SK-N-SH (cell line): Measurements from ENCODE around the gene FBXO4. TPM values are rescaled to one million over a fixed set of nuclear protein-coding genes. Genes with fewer than 3 reads are reported as not detected.

Experiments used
- CTCF ChIA-PET: fragments of 300-600, 350-600 bp; formaldehyde crosslinking; extraction: SDS; loops from one replicate; lab custom pipeline; 2021; lab: Yijun Ruan, JAX
- POLR2A ChIA-PET: fragments of 350-600 bp; sonication (Branson Sonifier 250); formaldehyde crosslinking; extraction: SDS; loops from one replicate; lab custom pipeline; 2020; ENCODE audit warnings: antibody characterized with exemption, inconsistent platforms; lab: Yijun Ruan, JAX
- DNase-seq: peaks from one replicate; pipeline ENCODE4 v3.0.0; 2012
- H2AFZ ChIP-seq: fragments of 200-600 bp; sonication (generic); 2 replicates; pipeline ENCODE4 v1.8.1; 2016; ENCODE audit warnings: antibody characterized with exemption, mild to moderate bottlenecking, low read depth
- H3F3A ChIP-seq: fragments of 200-600 bp; sonication (generic); replicated peaks from 2 replicates; pipeline ENCODE3; 2016; ENCODE audit warnings: antibody characterized with exemption, mild to moderate bottlenecking; ENCODE audit not compliant: insufficient read depth
- H3K27ac ChIP-seq, 2 experiments: fragments of 200-500 bp in 1 of 2; fragments of 200-600 bp in 1 of 2; sonication (Bioruptor generic) in 1 of 2; sonication (generic), shearing (Covaris generic) in 1 of 2; 2 replicates each; pipeline versions ENCODE4 v1.5.1 to v1.6.1; 2014 to 2016; ENCODE audit warnings: low read depth in 2 of 2, inconsistent platforms in 1 of 2, low read length in 1 of 2, mild to moderate bottlenecking in 1 of 2, mixed read lengths in 1 of 2
- H3K27me3 ChIP-seq: fragments of 200-600 bp; sonication (generic), shearing (Covaris generic); 2 replicates; pipeline ENCODE4 v1.6.1; 2016; ENCODE audit warnings: mixed run types; ENCODE audit not compliant: insufficient read depth
- H3K36me3 ChIP-seq, 2 experiments: fragments of 200-500 bp in 1 of 2; fragments of 200-600 bp in 1 of 2; sonication (Bioruptor generic) in 1 of 2; sonication (generic) in 1 of 2; replicated peaks in 1 of 2; 2 replicates each; pipeline versions ENCODE3 to v1.5.1; 2014 to 2016; ENCODE audit warnings: low read length in 1 of 2, mild to moderate bottlenecking in 1 of 2; ENCODE audit not compliant: insufficient read depth in 2 of 2, control insufficient read depth in 1 of 2
- H3K4me1 ChIP-seq, 2 experiments: fragments of 200-500 bp in 1 of 2; fragments of 200-600 bp in 1 of 2; sonication (Bioruptor generic) in 1 of 2; sonication (generic), shearing (Covaris generic) in 1 of 2; 2 replicates each; pipeline versions ENCODE4 v1.5.1 to v1.6.1; 2014 to 2016; ENCODE audit warnings: low read depth in 1 of 2, low read length in 1 of 2, mixed run types in 1 of 2; ENCODE audit not compliant: insufficient read depth in 2 of 2, control insufficient read depth in 1 of 2
- H3K4me2 ChIP-seq: fragments of 200-600 bp; sonication (generic), shearing (Covaris generic); 2 replicates; pipeline ENCODE4 v1.6.1; 2017; ENCODE audit warnings: mixed run types
- H3K4me3 ChIP-seq, 2 experiments: fragments of 200-500 bp in 1 of 2; fragments of 200-600 bp in 1 of 2; sonication (Bioruptor generic) in 1 of 2; sonication (generic), shearing (Covaris generic) in 1 of 2; 2 replicates each; pipeline versions ENCODE4 v1.5.1 to v1.8.1; 2014 to 2016; ENCODE audit warnings: low read depth in 2 of 2, inconsistent platforms in 1 of 2, low read length in 1 of 2, mild to moderate bottlenecking in 1 of 2, mixed read lengths in 1 of 2, moderate library complexity in 1 of 2
- H3K79me2 ChIP-seq: fragments of 200-600 bp; sonication (generic); 2 replicates; pipeline ENCODE4 v1.8.1; 2017; ENCODE audit warnings: mild to moderate bottlenecking; ENCODE audit not compliant: insufficient read depth
- H3K9ac ChIP-seq: fragments of 200-600 bp; sonication (generic); 2 replicates; pipeline ENCODE4 v1.6.1; 2017; ENCODE audit warnings: mixed run types
- H3K9me2 ChIP-seq: fragments of 200-600 bp; sonication (generic); 2 replicates; pipeline ENCODE4 v1.6.1; 2017; ENCODE audit warnings: mixed run types
- H3K9me3 ChIP-seq: fragments of 200-600 bp; sonication (generic); 2 replicates; pipeline ENCODE4 v1.6.1; 2017; ENCODE audit warnings: mixed run types, mild to moderate bottlenecking, moderate library complexity
- H4K20me1 ChIP-seq: fragments of 200-600 bp; sonication (generic); 2 replicates; pipeline ENCODE4 v1.6.1; 2017; ENCODE audit warnings: mild to moderate bottlenecking, mixed run types; ENCODE audit not compliant: insufficient read depth
- CTCF ChIP-seq: fragments of 200-600 bp; sonication (generic); IDR thresholded peaks from 2 replicates; pipeline ENCODE4 v1.6.1; 2017; ENCODE audit warnings: antibody characterized with exemption, mild to moderate bottlenecking, moderate library complexity
- GATA2 ChIP-seq: sonication (generic); formaldehyde crosslinking; IDR thresholded peaks from 2 replicates; pipeline ENCODE4 v1.5.0; 2020; ENCODE audit warnings: mild to moderate bottlenecking, missing genetic modification reagents
- MEF2A ChIP-seq: IDR thresholded peaks from 2 replicates; pipeline ENCODE4 v1.4.0; 2012; ENCODE audit warnings: low read depth, borderline replicate concordance
- MXI1 ChIP-seq: IDR thresholded peaks from 2 replicates; pipeline ENCODE4 v1.6.1; 2012; ENCODE audit warnings: mild to moderate bottlenecking, low read depth, low read length, improper control_type of control experiment
- RCOR1 ChIP-seq: fragments of 150-350 bp; IDR thresholded peaks from 2 replicates; pipeline ENCODE4 v1.6.1; 2017; ENCODE audit warnings: antibody characterized with exemption, low read length
- RFX5 ChIP-seq: IDR thresholded peaks from 2 replicates; pipeline ENCODE4 v1.6.1; 2012; ENCODE audit warnings: mild to moderate bottlenecking, improper control_type of control experiment, low read length
- RXRA ChIP-seq: IDR thresholded peaks from 2 replicates; pipeline ENCODE4 v1.4.0; 2012; ENCODE audit warnings: low read depth, mild to moderate bottlenecking, borderline replicate concordance
- TAF1 ChIP-seq: IDR thresholded peaks from 2 replicates; pipeline ENCODE4 v1.6.1; 2012; ENCODE audit warnings: low read depth, mild to moderate bottlenecking, low read length, moderate library complexity, borderline replicate concordance
- TCF12 ChIP-seq: IDR thresholded peaks from 2 replicates; pipeline ENCODE4 v1.4.0; 2012
- TEAD4 ChIP-seq: IDR thresholded peaks from 2 replicates; pipeline ENCODE4 v1.4.0; 2012; ENCODE audit warnings: mild to moderate bottlenecking, borderline replicate concordance; ENCODE audit not compliant: insufficient read depth
- USF2 ChIP-seq: fragments of 150-350 bp; IDR thresholded peaks from 2 replicates; pipeline ENCODE4 v1.6.1; 2017; ENCODE audit warnings: antibody characterized with exemption, low read length, low read depth, borderline replicate concordance
- YY1 ChIP-seq: IDR thresholded peaks from 2 replicates; pipeline ENCODE4 v1.4.0; 2012; ENCODE audit warnings: low read depth, mild to moderate bottlenecking
- ZBTB33 ChIP-seq: IDR thresholded peaks from 2 replicates; pipeline ENCODE4 v1.4.0; 2012; ENCODE audit warnings: low read depth, borderline replicate concordance
- WGBS: methylation state at CpG from one replicate; pipeline ENCODE4 v1.1.6; 2017; ENCODE audit warnings: low lambda C conversion rate; 5-methylcytosine and 5-hydroxymethylcytosine counted together
- polyA plus RNA-seq, 3 experiments: library from polyadenylated mRNA; depleted of rRNA; stranded (reverse); fragments of >200 nt; gene quantifications; 2 replicates each; pipeline ENCODE4 v1.2.3, GENCODE V29; 2012

The FBXO4 gene
- polyA plus RNA-seq, 1 of the 3 experiments (the other 2 are of a cell fraction) = 2.9 TPM

GRCh38 chr5:41968153-41968723, 43.2 kb downstream of the FBXO4 start:
- H3F3A ChIP-seq = no peaks in the 10 kb centered on the region
- H3K9me3 ChIP-seq = no peaks in the 10 kb centered on the region
- TF ChIP-seq CTCF = peak; percentile 40; the same call in 1 of the 2 replicates
- no peak for TF ChIP-seq RCOR1
- H3K4me3 ChIP-seq = no peak overlapping the region
- POLR2A ChIA-PET = no interaction called here
- CTCF ChIA-PET = interaction anchor here (0.8 kb wide), 1 partner anchor 101 kb away, joined by 3 read pairs; no protein-coding TSS in a partner anchor
- no peaks in the 10 kb centered on the region for H3K36me3 ChIP-seq
- H4K20me1 ChIP-seq = no peaks in the 10 kb centered on the region
- no peaks in the 10 kb centered on the region for H3K79me2 ChIP-seq
- no peaks in the 10 kb centered on the region for H3K9me2 ChIP-seq
- no peak overlapping the region for H3K27ac ChIP-seq
- H3K4me1 ChIP-seq = no peaks in the 10 kb centered on the region
- WGBS = 69% methylated on average over 22 of the region's 22 CpGs
- no peaks in the 10 kb centered on the region for H3K27me3 ChIP-seq
- H2AFZ ChIP-seq = no peak overlapping the region
- DNase-seq = peak; percentile 6
- H3K9ac ChIP-seq = no peak overlapping the region
- no peak overlapping the region for H3K4me2 ChIP-seq

GRCh38 chr5:41973087-41973486, 48.0 kb downstream of the FBXO4 start:
- no peaks in the 10 kb centered on the region for H3K36me3 ChIP-seq
- H3K9ac ChIP-seq = no peak overlapping the region
- no peaks in the 10 kb centered on the region for H3K79me2 ChIP-seq
- H3F3A ChIP-seq = no peaks in the 10 kb centered on the region
- H3K4me1 ChIP-seq = no peaks in the 10 kb centered on the region
- H3K27me3 ChIP-seq = no peaks in the 10 kb centered on the region
- no peak overlapping the region for H3K4me2 ChIP-seq
- H3K9me3 ChIP-seq = no peaks in the 10 kb centered on the region
- no peak overlapping the region for H2AFZ ChIP-seq
- POLR2A ChIA-PET = no interaction called here
- CTCF ChIA-PET = no interaction called here
- TF ChIP-seq RCOR1 (no peak), USF2 (no peak), YY1 (no peak), TAF1 (no peak), TEAD4 (no peak), ZBTB33 (no peak), MXI1 (no peak), RXRA (no peak), MEF2A (no peak), RFX5 (no peak), GATA2 (CRISPR knock-in tag) (no peak), TCF12 (no peak)
- WGBS = 29% methylated on average over 3 of the region's 3 CpGs
- DNase-seq = no peak
- H3K4me3 ChIP-seq = no peak overlapping the region
- no peaks in the 10 kb centered on the region for H3K9me2 ChIP-seq
- H3K27ac ChIP-seq = no peak overlapping the region
- H4K20me1 ChIP-seq = no peaks in the 10 kb centered on the region
